ENCODE measurements around the gene RBX1.
"Not testable (repeated sequence)": the region's sequence is repeated elsewhere in the genome, so short reads cannot be mapped to it uniquely, and the experiment has no call there.

RBX1 gene

GRCh38 chr22:40973144-40973543 is 22.0 kb downstream of the RBX1 start:
- no peak for DNase-seq

GRCh38 chr22:40975366-40975765 is 24.2 kb downstream of the RBX1 start:
- peak; percentile 62 for DNase-seq

DNA sequence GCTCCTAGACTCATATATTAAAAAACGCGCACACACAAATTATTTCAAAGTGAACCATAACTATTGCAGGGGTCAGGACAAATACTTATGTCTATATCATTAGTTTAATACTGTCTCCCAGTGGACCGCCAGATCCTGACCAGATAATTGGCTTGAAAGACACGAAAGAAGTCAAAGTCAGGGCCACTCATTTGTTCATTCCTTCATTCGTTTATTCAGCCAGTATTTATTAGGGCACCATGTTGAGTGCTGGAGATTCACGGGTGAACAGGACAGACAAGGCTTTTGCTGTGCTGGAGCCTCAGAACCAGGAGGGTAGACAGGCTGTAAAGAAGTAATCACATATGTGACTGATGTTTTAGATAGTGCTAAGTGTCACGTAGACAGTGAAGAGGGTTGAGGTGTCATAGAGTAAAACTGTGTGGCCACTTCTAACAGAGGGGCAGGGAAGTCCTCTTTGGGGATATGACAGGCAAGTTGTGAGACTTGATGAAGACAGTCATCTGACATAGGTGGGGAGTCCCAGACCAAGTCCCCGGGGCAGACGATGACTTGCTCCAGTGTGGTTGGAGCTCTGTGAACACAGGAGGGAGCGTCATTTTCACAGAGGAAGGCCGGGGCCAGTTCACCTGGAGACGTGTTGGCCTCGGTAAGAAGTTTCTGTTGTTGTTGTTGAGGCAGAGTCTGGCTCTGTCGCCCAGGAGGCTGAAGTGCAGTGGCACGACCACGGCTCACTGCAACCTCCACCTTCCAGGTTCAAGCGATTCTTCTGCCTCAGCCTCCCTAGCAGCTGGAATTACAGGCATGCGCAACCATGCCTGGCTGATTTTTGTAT is 25.9 kb downstream of the RBX1 start:
- DNase-seq = no peak

GRCh38 chr22:40979198-40979597 is 28.0 kb downstream of the RBX1 start:
- no peak for DNase-seq

DNA sequence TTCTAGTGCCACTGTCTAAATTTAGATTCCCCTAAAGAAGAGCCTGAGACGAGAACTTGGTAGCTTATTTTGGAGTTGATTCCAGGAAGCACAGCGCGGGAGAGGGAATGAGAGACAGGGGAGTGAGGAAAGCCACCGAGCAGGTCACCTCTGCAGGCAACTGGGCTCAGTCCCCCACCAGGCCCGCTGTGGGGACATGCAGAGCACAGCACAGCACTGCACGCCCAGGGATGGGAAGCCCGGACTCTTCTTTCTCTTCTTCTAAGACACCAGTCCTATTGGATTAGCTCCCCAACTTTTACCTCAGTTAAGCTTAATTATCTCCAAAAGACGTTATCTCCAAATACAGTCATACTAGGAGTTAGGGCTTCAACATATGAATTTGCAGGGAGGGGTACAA is 28.7 kb downstream of the RBX1 start:
- DNase-seq = no peak

DNA sequence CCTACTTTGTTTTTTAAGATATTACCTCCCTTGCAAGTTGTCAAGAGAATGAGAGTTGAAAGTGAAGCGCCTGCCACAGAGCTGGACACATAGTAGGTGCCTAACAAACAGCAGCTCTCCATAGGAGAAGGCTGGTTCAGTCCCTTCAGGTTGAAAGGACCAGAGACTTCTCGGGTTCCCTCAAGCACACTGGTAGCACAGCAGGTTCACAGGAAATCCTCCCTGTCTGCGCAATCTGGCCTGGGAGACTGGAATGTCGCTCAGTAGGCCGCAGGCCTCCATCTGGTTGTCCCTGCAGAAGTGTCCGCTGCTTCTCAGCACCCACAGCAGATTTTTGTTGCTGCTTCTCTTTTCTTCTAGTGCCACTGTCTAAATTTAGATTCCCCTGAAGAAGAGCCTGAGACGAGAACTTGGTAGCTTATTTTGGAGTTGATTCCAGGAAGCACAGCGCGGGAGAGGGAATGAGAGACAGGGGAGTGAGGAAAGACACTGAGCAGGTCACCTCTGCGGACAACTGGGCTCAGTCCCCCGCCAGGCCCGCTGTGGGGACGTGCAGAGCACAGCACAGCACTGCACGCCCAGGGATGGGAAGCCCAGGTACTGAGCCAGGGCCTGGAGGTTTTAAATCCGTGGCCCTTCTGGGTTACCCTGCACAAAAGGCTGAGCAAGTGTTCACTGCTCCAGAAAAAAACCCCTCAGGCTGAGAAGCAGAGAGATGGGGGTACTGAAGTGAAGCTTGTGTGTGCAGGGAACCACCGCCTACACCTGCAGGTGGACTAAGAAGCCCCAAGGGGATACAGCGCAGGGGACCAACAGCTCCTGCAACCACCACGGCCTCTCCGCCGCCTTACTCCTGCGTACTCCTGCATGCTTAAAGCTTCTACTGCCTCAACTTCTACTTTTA is 31.6 kb downstream of the RBX1 start:
- no peak for DNase-seq

GRCh38 chr22:40991298-40991697 is 40.1 kb downstream of the RBX1 start:
- DNase-seq = no peak

GRCh38 chr22:40995821-40996220 is 44.6 kb downstream of the RBX1 start:
- DNase-seq = no peak

- DNase-seq = no peak
Measured at GRCh38 chr22:40997520-40997919, 46.3 kb downstream of the RBX1 start.

- DNase-seq = no peak
Measured at GRCh38 chr22:41000040-41000565, 48.9 kb downstream of the RBX1 start.

GRCh38 chr22:41000941-41001721 is 50.0 kb downstream of the RBX1 start:
- DNase-seq = no peak

DNA sequence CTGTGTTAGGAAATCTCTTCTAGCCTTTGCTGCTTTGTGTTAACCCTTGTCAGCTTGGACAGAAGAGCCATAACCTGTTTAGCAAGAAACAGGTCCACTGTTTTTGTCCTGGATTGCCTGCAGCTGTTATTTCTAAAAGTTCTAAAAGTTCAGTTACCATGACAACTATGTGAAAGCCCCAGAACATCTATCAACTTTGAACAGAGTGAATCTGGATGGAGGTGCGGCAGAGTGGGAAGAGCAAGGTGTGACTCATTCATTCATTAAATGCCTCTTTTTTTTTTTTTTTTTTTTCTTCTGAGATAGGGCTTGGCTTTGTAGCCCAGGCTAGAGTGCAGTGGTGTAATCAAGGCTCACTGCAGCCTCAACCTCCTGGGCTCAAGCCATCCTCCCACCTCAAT is 50.5 kb downstream of the RBX1 start:
- DNase-seq = peak; percentile 7

DNA sequence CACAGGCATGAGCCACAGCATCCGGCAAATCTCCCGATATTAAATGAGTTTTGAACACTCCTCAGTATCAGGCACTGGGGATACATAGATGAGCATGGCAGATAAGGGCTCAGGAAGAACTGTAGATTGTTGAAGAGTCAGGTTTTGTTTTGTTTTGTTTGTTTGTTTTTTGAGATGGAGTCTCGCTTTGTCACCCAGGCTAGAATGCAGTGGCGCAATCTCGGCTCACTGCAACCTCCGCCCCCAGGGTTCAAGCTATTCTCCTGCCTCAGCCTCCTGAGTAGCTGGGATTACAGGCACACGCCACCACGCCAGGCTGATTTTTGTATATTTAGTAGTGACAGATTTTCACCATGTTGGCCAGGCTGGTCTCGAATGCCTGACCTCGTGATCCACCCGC is 51.2 kb downstream of the RBX1 start:
- not testable (repeated sequence) for DNase-seq

DNA sequence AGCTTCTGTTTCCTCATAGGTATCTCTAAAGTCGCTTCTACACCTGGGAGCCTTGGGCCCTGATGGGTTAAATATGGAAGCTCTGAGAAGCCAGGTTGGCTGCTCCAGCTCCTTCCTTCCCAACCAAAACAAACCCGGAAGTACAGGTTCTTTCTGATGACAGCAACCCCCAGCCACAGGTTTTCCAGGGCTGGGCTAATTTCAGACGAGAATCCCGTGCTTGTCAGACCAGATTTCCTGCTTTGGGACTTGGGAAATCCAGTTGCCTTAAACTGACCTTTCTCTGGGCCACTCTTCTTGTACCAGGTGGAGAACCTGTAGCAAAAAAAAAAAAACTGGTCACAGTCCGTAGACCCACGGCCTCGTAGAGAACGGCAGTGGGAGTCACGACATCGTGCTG is 51.9 kb downstream of the RBX1 start:
- DNase-seq = no peak

GRCh38 chr22:41003976-41004375 is 52.8 kb downstream of the RBX1 start:
- no peak for DNase-seq

DNA sequence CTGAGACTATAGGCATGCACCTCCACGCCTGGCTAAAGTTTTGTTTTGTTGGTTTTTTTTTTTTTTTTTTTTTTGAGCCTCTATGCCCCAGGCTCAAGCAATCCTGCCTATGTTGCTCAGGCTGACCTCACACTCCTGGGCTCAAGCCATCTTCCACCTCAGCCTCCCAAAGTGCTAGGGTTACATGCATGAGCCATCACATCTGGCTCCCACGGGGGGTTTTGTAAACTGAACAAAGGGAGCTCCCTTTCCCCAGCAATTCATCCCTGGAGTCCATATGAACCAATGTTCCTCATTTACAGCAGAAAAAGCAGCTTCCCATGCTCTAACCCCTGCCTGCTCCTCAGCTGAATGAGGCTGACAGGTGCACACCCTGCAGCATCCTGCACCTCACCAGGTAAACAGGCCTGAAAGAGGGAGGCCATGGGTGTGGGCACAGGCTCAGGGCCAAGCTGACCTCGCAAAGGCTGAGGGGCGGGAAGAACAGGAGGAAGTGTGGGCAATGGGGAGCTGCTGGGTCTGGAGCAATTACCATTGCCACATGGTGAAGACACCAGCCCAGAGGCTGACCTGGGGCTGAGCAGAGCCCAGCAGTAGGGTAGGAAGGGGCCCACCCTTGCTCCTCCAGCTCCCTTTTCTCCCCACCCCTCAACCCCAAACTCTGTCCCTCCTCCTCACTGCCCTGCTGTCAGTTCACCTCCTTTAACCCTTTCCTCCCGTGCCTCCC is 58.2 kb downstream of the RBX1 start:
- DNase-seq = peak; percentile 35

GRCh38 chr22:41015003-41015402 is 63.8 kb downstream of the RBX1 start:
- DNase-seq = no peak

GRCh38 chr22:41021061-41021612 is 70.0 kb downstream of the RBX1 start:
- peak; percentile 8 for DNase-seq

GRCh38 chr22:41021613-41022454 is 70.7 kb downstream of the RBX1 start:
- DNase-seq = peak; percentile 71

GRCh38 chr22:41022470-41023298 is 71.5 kb downstream of the RBX1 start:
- peak; percentile 90 for DNase-seq

Measured in fibroblast of skin of scalp (primary cell).